Measurements from ENCODE around the gene NQO2. TPM values are rescaled to one million over a fixed set of nuclear protein-coding genes. Genes with fewer than 3 reads are reported as not detected.

The NQO2 gene
- total and polyA plus RNA-seq, 2 of the 13 experiments (the other 11 are each of a cell fraction or from before 2014, with no cell fraction given), result 32.2 to 56.5 TPM

GRCh38 chr6:3068329-3069214 lies 68.9 kb downstream of the NQO2 start, which contains the start of gene RIPK1 (continued):
- TF ChIP-seq THAP9 (CRISPR knock-in tag; IDR thresholded peaks at IDR 0.05; ENCODE audit: borderline replicate concordance), result peak; percentile 17; the same call in 1 of the 2 replicates
- TF ChIP-seq ZNF121 (CRISPR knock-in tag; IDR thresholded peaks at IDR 0.05), result peak; percentile 59; the same call in 1 of the 2 replicates
- peak; percentile 46; the same call in 1 of the 2 replicates for TF ChIP-seq ZKSCAN8 (CRISPR knock-in tag; IDR thresholded peaks at IDR 0.05; ENCODE audit: borderline replicate concordance)
- TF ChIP-seq, protein P1, sequence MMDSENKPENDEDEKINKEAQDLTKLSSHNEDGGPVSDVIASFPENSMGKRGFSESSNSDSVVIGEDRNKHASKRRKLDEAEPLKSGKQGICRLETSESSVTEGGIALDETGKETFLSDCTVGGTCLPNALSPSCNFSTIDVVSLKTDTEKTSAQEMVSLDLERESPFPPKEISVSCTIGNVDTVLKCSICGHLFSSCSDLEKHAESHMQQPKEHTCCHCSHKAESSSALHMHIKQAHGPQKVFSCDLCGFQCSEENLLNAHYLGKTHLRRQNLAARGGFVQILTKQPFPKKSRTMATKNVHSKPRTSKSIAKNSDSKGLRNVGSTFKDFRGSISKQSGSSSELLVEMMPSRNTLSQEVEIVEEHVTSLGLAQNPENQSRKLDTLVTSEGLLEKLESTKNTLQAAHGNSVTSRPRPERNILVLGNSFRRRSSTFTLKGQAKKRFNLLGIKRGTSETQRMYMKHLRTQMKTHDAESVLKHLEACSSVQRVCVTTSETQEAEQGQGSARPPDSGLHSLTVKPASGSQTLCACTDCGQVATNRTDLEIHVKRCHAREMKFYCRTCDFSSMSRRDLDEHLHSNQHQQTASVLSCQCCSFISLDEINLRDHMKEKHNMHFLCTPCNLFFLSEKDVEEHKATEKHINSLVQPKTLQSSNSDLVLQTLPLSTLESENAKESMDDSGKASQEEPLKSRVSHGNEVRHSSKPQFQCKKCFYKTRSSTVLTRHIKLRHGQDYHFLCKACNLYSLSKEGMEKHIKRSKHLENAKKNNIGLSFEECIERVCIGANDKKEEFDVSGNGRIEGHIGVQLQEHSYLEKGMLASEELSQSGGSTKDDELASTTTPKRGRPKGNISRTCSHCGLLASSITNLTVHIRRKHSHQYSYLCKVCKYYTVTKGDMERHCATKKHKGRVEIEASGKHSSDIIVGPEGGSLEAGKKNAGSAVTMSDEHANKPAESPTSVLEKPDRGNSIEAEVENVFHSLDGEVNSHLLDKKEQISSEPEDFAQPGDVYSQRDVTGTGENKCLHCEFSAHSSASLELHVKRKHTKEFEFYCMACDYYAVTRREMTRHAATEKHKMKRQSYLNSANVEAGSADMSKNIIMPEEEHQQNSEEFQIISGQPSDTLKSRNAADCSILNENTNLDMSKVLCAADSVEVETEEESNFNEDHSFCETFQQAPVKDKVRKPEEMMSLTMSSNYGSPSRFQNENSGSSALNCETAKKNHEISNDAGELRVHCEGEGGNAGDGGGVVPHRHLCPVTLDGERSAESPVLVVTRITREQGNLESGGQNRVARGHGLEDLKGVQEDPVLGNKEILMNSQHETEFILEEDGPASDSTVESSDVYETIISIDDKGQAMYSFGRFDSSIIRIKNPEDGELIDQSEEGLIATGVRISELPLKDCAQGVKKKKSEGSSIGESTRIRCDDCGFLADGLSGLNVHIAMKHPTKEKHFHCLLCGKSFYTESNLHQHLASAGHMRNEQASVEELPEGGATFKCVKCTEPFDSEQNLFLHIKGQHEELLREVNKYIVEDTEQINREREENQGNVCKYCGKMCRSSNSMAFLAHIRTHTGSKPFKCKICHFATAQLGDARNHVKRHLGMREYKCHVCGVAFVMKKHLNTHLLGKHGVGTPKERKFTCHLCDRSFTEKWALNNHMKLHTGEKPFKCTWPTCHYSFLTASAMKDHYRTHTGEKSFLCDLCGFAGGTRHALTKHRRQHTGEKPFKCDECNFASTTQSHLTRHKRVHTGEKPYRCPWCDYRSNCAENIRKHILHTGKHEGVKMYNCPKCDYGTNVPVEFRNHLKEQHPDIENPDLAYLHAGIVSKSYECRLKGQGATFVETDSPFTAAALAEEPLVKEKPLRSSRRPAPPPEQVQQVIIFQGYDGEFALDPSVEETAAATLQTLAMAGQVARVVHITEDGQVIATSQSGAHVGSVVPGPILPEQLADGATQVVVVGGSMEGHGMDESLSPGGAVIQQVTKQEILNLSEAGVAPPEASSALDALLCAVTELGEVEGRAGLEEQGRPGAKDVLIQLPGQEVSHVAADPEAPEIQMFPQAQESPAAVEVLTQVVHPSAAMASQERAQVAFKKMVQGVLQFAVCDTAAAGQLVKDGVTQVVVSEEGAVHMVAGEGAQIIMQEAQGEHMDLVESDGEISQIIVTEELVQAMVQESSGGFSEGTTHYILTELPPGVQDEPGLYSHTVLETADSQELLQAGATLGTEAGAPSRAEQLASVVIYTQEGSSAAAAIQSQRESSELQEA (CRISPR knock-in tag; IDR thresholded peaks at IDR 0.05; ENCODE audit: not compliant biosample characterization), result peak; percentile 93
- no peak for TF ChIP-seq HMGA1 (CRISPR knock-in tag; conservative IDR thresholded peaks at IDR 0.05)
- TF ChIP-seq CENPBD1 (CRISPR knock-in tag; IDR thresholded peaks at IDR 0.05; ENCODE audit: borderline replicate concordance, low read depth), result no peak
- TF ChIP-seq GATA4 (IDR thresholded peaks at IDR 0.05; ENCODE audit: borderline replicate concordance, low read depth), result peak; percentile 75; the same call in 1 of the 2 replicates
- TF ChIP-seq, protein P2, sequence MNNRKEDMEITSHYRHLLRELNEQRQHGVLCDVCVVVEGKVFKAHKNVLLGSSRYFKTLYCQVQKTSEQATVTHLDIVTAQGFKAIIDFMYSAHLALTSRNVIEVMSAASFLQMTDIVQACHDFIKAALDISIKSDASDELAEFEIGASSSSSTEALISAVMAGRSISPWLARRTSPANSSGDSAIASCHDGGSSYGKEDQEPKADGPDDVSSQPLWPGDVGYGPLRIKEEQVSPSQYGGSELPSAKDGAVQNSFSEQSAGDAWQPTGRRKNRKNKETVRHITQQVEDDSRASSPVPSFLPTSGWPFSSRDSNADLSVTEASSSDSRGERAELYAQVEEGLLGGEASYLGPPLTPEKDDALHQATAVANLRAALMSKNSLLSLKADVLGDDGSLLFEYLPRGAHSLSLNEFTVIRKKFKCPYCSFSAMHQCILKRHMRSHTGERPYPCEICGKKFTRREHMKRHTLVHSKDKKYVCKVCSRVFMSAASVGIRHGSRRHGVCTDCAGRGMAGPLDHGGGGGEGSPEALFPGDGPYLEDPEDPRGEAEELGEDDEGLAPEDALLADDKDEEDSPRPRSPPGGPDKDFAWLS (CRISPR knock-in tag; IDR thresholded peaks at IDR 0.05; ENCODE audit: borderline replicate concordance), result no peak
- peak in 1 of 2 experiments; percentile 63; a peak in 2 of 4 replicates for TF ChIP-seq ATF4 (CRISPR knock-in tag; IDR thresholded peaks at IDR 0.05)
- TF ChIP-seq POGZ (CRISPR knock-in tag; IDR thresholded peaks at IDR 0.05), result peak; percentile 74; the same call in 1 of the 2 replicates
- 0 out of 2 replicates have a peak, but pooled peaks have one; percentile 71 for TF ChIP-seq CAMTA2 (CRISPR knock-in tag; IDR thresholded peaks at IDR 0.05; ENCODE audit: borderline replicate concordance)
- no peak for TF ChIP-seq CENPT (CRISPR knock-in tag; IDR thresholded peaks at IDR 0.05; ENCODE audit: low read depth)
